ENCODE data around the gene GLYR1. TPM values are rescaled to one million over a fixed set of nuclear protein-coding genes. Genes with fewer than 3 reads are reported as not detected.

Gene GLYR1
- polyA plus RNA-seq, 1 donor from 2014 or later, result 78.6 TPM

DNA sequence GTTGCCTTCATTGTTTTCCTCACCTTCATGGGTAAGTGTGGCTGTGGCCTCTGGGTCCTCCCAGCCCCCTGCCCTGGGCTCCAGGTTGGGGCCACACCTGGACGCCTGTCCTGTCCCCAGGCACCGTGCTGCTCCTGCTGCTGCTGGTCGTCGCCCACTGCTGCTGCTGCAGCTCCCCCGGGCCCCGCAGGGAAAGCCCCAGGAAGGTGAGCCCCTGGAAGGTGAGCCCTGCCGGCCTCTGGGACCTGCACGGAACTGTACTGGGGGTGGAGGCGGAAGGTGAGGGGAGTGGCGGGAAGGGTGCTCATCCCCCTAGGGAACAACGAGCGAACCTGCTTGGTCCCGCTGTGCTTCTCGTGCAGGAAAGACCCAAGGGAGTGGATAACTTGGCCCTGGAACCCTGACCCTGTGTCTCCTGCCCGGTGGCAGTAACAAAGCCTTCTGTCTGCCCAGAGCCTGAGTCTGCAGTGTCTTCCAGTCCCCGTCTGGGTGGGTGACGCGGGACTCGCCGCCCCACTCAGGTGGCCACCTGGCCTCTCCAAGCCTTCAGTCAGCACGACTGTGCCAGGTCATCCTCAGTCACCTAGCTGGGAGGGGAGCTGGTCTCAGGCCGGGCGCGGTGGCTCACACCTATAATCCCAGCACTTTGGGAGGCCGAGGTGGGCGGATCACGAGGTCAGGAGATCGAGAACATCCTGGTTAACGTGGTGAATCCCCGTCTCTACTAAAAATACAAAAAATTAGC lies 51.1 kb downstream of the GLYR1 start:
- Histone ChIP-seq H3K4me2 (ENCODE audit: low read length) (no peak overlapping the region), H3K9me2 (ENCODE audit: insufficient read depth, low read length) (no peaks in the 10 kb centered on the region), H3K9ac (ENCODE audit: low read length) (no peak overlapping the region), H3K27me3 (ENCODE audit: insufficient read depth, low read depth, low read length) (no peaks in the 10 kb centered on the region), H3K27ac (ENCODE audit: low read length) (no peak overlapping the region), H3F3A (ENCODE audit: insufficient read depth, low read length, poor library complexity, severe bottlenecking) (no peaks in the 10 kb centered on the region), H4K20me1 (ENCODE audit: insufficient read depth) (no peaks in the 10 kb centered on the region), H2AFZ (ENCODE audit: low read depth, low read length) (no peak overlapping the region), H3K4me3 (ENCODE audit: low read length) (no peak overlapping the region), H3K36me3 (ENCODE audit: insufficient read depth, low read length) (no peaks in the 10 kb centered on the region), H3K9me3 (ENCODE audit: low read length) (no peaks in the 10 kb centered on the region), H3K79me2 (replicated peaks; ENCODE audit: insufficient read depth, low read length) (no peaks in the 10 kb centered on the region)
- TF ChIP-seq MXI1 (conservative IDR thresholded peaks at IDR 0.05; ENCODE audit: poor library complexity, severe bottlenecking), result no peak

DNA sequence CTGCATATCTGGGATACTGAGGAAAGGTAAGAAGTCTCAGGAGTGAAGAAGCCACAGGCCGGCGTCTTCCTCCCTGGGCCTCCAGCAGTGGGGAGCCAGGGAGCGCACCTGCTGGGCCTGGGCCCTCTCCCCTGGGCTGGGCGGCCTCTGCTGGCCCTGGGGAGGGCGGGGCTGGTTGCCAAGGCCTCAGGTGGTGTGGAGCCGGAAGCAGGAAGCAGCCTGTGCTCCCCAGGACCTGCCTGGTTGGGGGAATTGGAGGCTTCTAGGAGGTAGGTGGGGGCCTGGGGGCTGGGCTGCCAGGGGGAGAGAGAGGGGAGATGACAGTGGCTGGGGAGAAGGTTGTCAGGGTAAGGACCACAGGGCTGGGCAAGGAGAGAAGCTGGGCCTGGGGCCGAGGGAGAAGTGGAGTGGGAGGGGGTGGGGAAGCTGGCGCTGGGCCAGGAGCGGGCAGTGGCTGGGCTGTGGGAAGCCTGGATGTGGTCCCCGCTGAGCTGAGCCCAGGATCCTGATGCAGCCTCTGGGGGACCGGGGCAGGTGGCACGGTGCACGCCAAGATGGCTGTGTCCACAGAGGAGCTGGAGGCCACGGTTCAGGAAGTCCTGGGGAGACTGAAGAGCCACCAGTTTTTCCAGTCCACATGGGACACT lies 51.8 kb downstream of the GLYR1 start, which contains the start of gene SMIM22:
TSS of gene SMIM22 (plus strand) at position 189 of the 647 bp plus-strand sequence. CDS start at position 555, 366 bp downstream.
- no peaks in the 10 kb centered on the region for H3F3A ChIP-seq (ENCODE audit: insufficient read depth, low read length, poor library complexity, severe bottlenecking)
- no peaks in the 10 kb centered on the region for H3K9me3 ChIP-seq (ENCODE audit: low read length)
- H3K9ac ChIP-seq (ENCODE audit: low read length), result no peak within 1 kb of the TSS
- no peak within 1 kb of the TSS for H3K27ac ChIP-seq (ENCODE audit: low read length)
- no peak within 1 kb of the TSS for H3K4me3 ChIP-seq (ENCODE audit: low read length)
- H2AFZ ChIP-seq (ENCODE audit: low read depth, low read length), result no peak within 1 kb of the TSS
- H3K27me3 ChIP-seq (ENCODE audit: insufficient read depth, low read depth, low read length), result no peaks in the 10 kb centered on the region
- H3K36me3 ChIP-seq (ENCODE audit: insufficient read depth, low read length), result no peaks in the 10 kb centered on the region
- no peaks in the 10 kb centered on the region for H4K20me1 ChIP-seq (ENCODE audit: insufficient read depth)
- H3K4me2 ChIP-seq (ENCODE audit: low read length), result no peak within 1 kb of the TSS
- no peak for TF ChIP-seq TAF1 (IDR thresholded peaks at IDR 0.05; ENCODE audit: low read depth)
- no peak for TF ChIP-seq MXI1 (conservative IDR thresholded peaks at IDR 0.05; ENCODE audit: poor library complexity, severe bottlenecking)
- TF ChIP-seq SMC3 (conservative IDR thresholded peaks at IDR 0.05; ENCODE audit: poor library complexity), result no peak
- TF ChIP-seq RAD21 (conservative IDR thresholded peaks at IDR 0.05), result no peak
- TF ChIP-seq, protein P1, sequence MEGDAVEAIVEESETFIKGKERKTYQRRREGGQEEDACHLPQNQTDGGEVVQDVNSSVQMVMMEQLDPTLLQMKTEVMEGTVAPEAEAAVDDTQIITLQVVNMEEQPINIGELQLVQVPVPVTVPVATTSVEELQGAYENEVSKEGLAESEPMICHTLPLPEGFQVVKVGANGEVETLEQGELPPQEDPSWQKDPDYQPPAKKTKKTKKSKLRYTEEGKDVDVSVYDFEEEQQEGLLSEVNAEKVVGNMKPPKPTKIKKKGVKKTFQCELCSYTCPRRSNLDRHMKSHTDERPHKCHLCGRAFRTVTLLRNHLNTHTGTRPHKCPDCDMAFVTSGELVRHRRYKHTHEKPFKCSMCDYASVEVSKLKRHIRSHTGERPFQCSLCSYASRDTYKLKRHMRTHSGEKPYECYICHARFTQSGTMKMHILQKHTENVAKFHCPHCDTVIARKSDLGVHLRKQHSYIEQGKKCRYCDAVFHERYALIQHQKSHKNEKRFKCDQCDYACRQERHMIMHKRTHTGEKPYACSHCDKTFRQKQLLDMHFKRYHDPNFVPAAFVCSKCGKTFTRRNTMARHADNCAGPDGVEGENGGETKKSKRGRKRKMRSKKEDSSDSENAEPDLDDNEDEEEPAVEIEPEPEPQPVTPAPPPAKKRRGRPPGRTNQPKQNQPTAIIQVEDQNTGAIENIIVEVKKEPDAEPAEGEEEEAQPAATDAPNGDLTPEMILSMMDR (IDR thresholded peaks at IDR 0.05; ENCODE audit: poor library complexity, severe bottlenecking), result no peak
- TF ChIP-seq POLR2AphosphoS5 (IDR thresholded peaks at IDR 0.05), result no peak
- TF ChIP-seq, protein P2, sequence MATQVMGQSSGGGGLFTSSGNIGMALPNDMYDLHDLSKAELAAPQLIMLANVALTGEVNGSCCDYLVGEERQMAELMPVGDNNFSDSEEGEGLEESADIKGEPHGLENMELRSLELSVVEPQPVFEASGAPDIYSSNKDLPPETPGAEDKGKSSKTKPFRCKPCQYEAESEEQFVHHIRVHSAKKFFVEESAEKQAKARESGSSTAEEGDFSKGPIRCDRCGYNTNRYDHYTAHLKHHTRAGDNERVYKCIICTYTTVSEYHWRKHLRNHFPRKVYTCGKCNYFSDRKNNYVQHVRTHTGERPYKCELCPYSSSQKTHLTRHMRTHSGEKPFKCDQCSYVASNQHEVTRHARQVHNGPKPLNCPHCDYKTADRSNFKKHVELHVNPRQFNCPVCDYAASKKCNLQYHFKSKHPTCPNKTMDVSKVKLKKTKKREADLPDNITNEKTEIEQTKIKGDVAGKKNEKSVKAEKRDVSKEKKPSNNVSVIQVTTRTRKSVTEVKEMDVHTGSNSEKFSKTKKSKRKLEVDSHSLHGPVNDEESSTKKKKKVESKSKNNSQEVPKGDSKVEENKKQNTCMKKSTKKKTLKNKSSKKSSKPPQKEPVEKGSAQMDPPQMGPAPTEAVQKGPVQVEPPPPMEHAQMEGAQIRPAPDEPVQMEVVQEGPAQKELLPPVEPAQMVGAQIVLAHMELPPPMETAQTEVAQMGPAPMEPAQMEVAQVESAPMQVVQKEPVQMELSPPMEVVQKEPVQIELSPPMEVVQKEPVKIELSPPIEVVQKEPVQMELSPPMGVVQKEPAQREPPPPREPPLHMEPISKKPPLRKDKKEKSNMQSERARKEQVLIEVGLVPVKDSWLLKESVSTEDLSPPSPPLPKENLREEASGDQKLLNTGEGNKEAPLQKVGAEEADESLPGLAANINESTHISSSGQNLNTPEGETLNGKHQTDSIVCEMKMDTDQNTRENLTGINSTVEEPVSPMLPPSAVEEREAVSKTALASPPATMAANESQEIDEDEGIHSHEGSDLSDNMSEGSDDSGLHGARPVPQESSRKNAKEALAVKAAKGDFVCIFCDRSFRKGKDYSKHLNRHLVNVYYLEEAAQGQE (IDR thresholded peaks at IDR 0.05; ENCODE audit: borderline replicate concordance), result no peak
- TF ChIP-seq EP300 (conservative IDR thresholded peaks at IDR 0.05; ENCODE audit: poor library complexity, severe bottlenecking), result no peak
- no peak for TF ChIP-seq EZH2 (IDR thresholded peaks at IDR 0.05; ENCODE audit: borderline replicate concordance, insufficient read depth, low read length, poor library complexity, severe bottlenecking)
- no peaks in the 10 kb centered on the region for H3K79me2 ChIP-seq (replicated peaks; ENCODE audit: insufficient read depth, low read length)
- no peaks in the 10 kb centered on the region for H3K9me2 ChIP-seq (ENCODE audit: insufficient read depth, low read length)

Data from neural cell (in vitro differentiated cells).